ENCODE results near the gene LAPTM4A.

The LAPTM4A gene

DNA sequence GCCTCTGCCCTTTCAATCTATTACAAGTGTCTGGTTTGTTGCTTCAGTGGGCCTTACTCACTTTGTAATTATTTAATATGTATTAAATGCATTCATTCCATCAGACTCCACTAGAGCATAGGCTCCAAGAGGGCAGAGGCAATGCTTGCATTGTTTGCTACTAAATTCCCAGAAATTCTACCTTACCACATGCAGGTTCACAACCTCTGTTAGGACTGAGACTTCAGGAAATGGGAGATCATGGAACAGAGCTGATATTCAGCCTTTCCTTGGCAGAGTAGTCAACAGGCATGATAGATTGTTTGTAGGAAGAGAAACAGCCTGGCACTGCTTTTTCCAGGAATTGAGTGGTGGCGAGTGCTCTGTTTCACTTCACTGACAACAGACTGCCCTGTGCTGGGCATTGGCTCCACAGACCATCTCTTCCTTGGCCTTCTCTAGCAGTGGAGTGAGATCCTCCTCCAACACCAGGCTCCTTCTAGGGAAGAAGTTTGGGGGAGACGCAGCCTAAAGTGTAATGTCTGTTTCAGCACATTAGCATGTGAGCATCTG lies 32.8 kb downstream of the LAPTM4A start:
- DNase-seq (ENCODE audit: extremely low read depth, insufficient read length), result no peak
- H3K36me3 ChIP-seq (ENCODE audit: control insufficient read depth, insufficient read depth, low read length), result no peaks in the 10 kb centered on the region
- TF ChIP-seq, protein P1, sequence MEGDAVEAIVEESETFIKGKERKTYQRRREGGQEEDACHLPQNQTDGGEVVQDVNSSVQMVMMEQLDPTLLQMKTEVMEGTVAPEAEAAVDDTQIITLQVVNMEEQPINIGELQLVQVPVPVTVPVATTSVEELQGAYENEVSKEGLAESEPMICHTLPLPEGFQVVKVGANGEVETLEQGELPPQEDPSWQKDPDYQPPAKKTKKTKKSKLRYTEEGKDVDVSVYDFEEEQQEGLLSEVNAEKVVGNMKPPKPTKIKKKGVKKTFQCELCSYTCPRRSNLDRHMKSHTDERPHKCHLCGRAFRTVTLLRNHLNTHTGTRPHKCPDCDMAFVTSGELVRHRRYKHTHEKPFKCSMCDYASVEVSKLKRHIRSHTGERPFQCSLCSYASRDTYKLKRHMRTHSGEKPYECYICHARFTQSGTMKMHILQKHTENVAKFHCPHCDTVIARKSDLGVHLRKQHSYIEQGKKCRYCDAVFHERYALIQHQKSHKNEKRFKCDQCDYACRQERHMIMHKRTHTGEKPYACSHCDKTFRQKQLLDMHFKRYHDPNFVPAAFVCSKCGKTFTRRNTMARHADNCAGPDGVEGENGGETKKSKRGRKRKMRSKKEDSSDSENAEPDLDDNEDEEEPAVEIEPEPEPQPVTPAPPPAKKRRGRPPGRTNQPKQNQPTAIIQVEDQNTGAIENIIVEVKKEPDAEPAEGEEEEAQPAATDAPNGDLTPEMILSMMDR (IDR thresholded peaks at IDR 0.05; ENCODE audit: insufficient read depth, low read length, poor library complexity, severe bottlenecking), result no peak
- H3K4me3 ChIP-seq (replicated peaks; ENCODE audit: low read depth, low read length), result no peak overlapping the region
- H3K27me3 ChIP-seq (replicated peaks; ENCODE audit: control insufficient read depth, insufficient read depth, low read length), result no peaks in the 10 kb centered on the region

- TF ChIP-seq, protein P1 (IDR thresholded peaks at IDR 0.05; ENCODE audit: insufficient read depth, low read length, poor library complexity, severe bottlenecking), result peak; percentile 8
- H3K36me3 ChIP-seq (ENCODE audit: control insufficient read depth, insufficient read depth, low read length), result no peaks in the 10 kb centered on the region
- DNase-seq (ENCODE audit: extremely low read depth, insufficient read length), result no peak
- H3K27me3 ChIP-seq (replicated peaks; ENCODE audit: control insufficient read depth, insufficient read depth, low read length), result peaks cover 2% of the 10 kb centered on the region; the same call in 1 of the 2 replicates
- H3K4me3 ChIP-seq (replicated peaks; ENCODE audit: low read depth, low read length), result no peak overlapping the region
These were observed 35.1 kb downstream of the LAPTM4A start for GRCh38 chr2:20016346-20016745.

DNA sequence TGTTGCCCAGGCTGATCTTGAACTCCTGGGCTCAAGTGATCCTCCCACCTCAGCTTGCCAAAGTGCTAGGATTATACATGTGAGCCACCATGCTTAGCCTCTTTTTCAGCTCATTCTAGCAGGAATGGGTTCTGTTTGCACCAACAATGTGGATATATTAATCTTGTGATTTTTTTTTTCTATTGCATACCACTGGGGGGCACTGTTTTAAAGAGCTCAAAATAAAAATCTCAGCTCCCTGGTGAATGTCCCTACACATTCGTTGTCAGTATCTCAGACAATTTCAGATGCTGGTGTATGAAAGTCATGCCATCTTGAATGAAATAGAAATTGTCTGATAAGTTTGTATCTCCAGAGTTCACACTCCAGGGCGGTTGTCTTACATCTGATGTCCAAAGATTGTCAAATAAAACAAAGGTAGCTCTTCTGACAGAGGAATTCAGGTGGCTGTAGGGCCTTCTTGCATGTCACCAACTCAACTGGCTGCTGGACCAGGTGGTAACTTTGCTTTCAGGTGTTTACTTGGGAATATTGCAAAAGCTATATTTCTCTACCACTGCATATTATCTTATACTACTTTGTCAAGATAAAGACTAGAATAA lies 35.8 kb downstream of the LAPTM4A start:
- DNase-seq (ENCODE audit: extremely low read depth, insufficient read length), result peak; percentile 17
- no peaks in the 10 kb centered on the region for H3K36me3 ChIP-seq (ENCODE audit: control insufficient read depth, insufficient read depth, low read length)
- TF ChIP-seq, protein P1 (IDR thresholded peaks at IDR 0.05; ENCODE audit: insufficient read depth, low read length, poor library complexity, severe bottlenecking), result peak; percentile 63
- peaks cover 2% of the 10 kb centered on the region; the same call in 1 of the 2 replicates for H3K27me3 ChIP-seq (replicated peaks; ENCODE audit: control insufficient read depth, insufficient read depth, low read length)
- H3K4me3 ChIP-seq (replicated peaks; ENCODE audit: low read depth, low read length), result no peak overlapping the region

GRCh38 chr2:20013126-20013849 lies 38.1 kb downstream of the LAPTM4A start:
- H3K36me3 ChIP-seq (ENCODE audit: control insufficient read depth, insufficient read depth, low read length), result no peaks in the 10 kb centered on the region
- TF ChIP-seq, protein P1 (IDR thresholded peaks at IDR 0.05; ENCODE audit: insufficient read depth, low read length, poor library complexity, severe bottlenecking), result no peak
- DNase-seq (ENCODE audit: extremely low read depth, insufficient read length), result no peak

GRCh38 chr2:20012282-20013125 lies 38.9 kb downstream of the LAPTM4A start, which contains the start of gene MATN3:
Gene MATN3, minus strand, starts transcription at chr2:20012668. Its CDS starts 37 bp downstream, at chr2:20012631.
- peak; percentile 4 for DNase-seq (ENCODE audit: extremely low read depth, insufficient read length)
- TF ChIP-seq, protein P1 (IDR thresholded peaks at IDR 0.05; ENCODE audit: insufficient read depth, low read length, poor library complexity, severe bottlenecking), result no peak
- H3K4me3 ChIP-seq (replicated peaks; ENCODE audit: low read depth, low read length), result peak within 1 kb of the TSS; percentile 52

More at GRCh38 chr2:20013126-20013849, 38.1 kb downstream of the LAPTM4A start:
- Histone ChIP-seq H3K27me3 (replicated peaks; ENCODE audit: control insufficient read depth, insufficient read depth, low read length) (peaks cover 2% of the 10 kb centered on the region; the same call in 1 of the 2 replicates), H3K4me3 (replicated peaks; ENCODE audit: low read depth, low read length) (no peak overlapping the region; the same call in 1 of the 2 replicates)

More at GRCh38 chr2:20012282-20013125, 38.9 kb downstream of the LAPTM4A start, which contains the start of gene MATN3:
- peaks cover 2% of the 10 kb centered on the region; the same call in 1 of the 2 replicates for H3K27me3 ChIP-seq (replicated peaks; ENCODE audit: control insufficient read depth, insufficient read depth, low read length)
- H3K36me3 ChIP-seq (ENCODE audit: control insufficient read depth, insufficient read depth, low read length), result no peaks in the 10 kb centered on the region

All from GM06990 (cell line).